HEK293 (cell line): ENCODE measurements around the gene ING4.
A peak's percentile ranks its signal among the peaks of the same experiment; 100 is the strongest.

Experiments
- MYNN ChIP-seq: fragments of 450-650 bp; formaldehyde crosslinking; IDR thresholded peaks from 2 replicates; pipeline ENCODE4 v1.5.1; 2016; ENCODE audit warnings: missing biosample characterization, missing genetic modification characterization, borderline replicate concordance
- SP7 ChIP-seq: fragments of 450-650 bp; formaldehyde crosslinking; IDR thresholded peaks from 2 replicates; pipeline ENCODE4 v1.5.1; 2016; ENCODE audit warnings: missing biosample characterization, missing genetic modification characterization
- TCF7L2 ChIP-seq: IDR thresholded peaks from 2 replicates; pipeline ENCODE4 v1.6.1; 2011; ENCODE audit warnings: low read depth, mild to moderate bottlenecking, inconsistent platforms, low read length, moderate library complexity, borderline replicate concordance
- YY1 ChIP-seq: fragments of 450-650 bp; formaldehyde crosslinking; IDR thresholded peaks from 2 replicates; pipeline ENCODE4 v1.5.1; 2018; ENCODE audit warnings: missing biosample characterization, missing genetic modification characterization
- ZBTB10 ChIP-seq: fragments of 450-650 bp; formaldehyde crosslinking; IDR thresholded peaks from 2 replicates; pipeline ENCODE4 v1.5.1; 2016; ENCODE audit warnings: missing biosample characterization, missing genetic modification characterization
- ZBTB21 ChIP-seq: fragments of 450-650 bp; formaldehyde crosslinking; IDR thresholded peaks from 2 replicates; pipeline ENCODE4 v1.5.1; 2017; ENCODE audit warnings: missing biosample characterization, missing genetic modification characterization
- ZEB2 ChIP-seq: fragments of 450-650 bp; formaldehyde crosslinking; IDR thresholded peaks from 2 replicates; pipeline ENCODE4 v1.5.1; 2016; ENCODE audit warnings: missing biosample characterization, missing genetic modification characterization
- ZFP41 ChIP-seq: fragments of 450-650 bp; formaldehyde crosslinking; IDR thresholded peaks from 2 replicates; pipeline ENCODE4 v1.5.1; 2016; ENCODE audit warnings: missing biosample characterization, missing genetic modification characterization, borderline replicate concordance
- ZIC2 ChIP-seq: fragments of 450-650 bp; formaldehyde crosslinking; IDR thresholded peaks from 2 replicates; pipeline ENCODE4 v1.5.1; 2016; ENCODE audit warnings: missing biosample characterization, missing genetic modification characterization
- ZNF112 ChIP-seq: fragments of 450-650 bp; formaldehyde crosslinking; IDR thresholded peaks from 2 replicates; pipeline ENCODE4 v1.5.0; 2017; ENCODE audit warnings: missing biosample characterization, missing genetic modification characterization
- ZNF114 ChIP-seq: fragments of 450-650 bp; formaldehyde crosslinking; IDR thresholded peaks from 2 replicates; pipeline ENCODE4 v1.5.0; 2017; ENCODE audit warnings: missing biosample characterization, missing genetic modification characterization
- ZNF132 ChIP-seq: fragments of 450-650 bp; formaldehyde crosslinking; IDR thresholded peaks from 2 replicates; pipeline ENCODE4 v1.5.1; 2017; ENCODE audit warnings: missing biosample characterization, missing genetic modification characterization, borderline replicate concordance
- ZNF146 ChIP-seq: fragments of 450-650 bp; formaldehyde crosslinking; IDR thresholded peaks from 2 replicates; pipeline ENCODE4 v1.5.1; 2016; ENCODE audit warnings: missing biosample characterization, missing genetic modification characterization
- ZNF211 ChIP-seq: fragments of 450-650 bp; formaldehyde crosslinking; IDR thresholded peaks from 2 replicates; pipeline ENCODE4 v1.5.1; 2016; ENCODE audit warnings: low read depth, missing biosample characterization, missing genetic modification characterization
- ZNF335 ChIP-seq: fragments of 450-650 bp; formaldehyde crosslinking; conservative IDR thresholded peaks from 2 replicates; pipeline ENCODE4 v1.5.1; 2016; ENCODE audit warnings: missing biosample characterization, missing genetic modification characterization
- ZNF501 ChIP-seq: fragments of 450-650 bp; formaldehyde crosslinking; IDR thresholded peaks from 2 replicates; pipeline ENCODE4 v1.5.1; 2016; ENCODE audit warnings: missing biosample characterization, missing genetic modification characterization
- ZNF513 ChIP-seq: fragments of 450-650 bp; IDR thresholded peaks from 2 replicates; pipeline ENCODE4 v1.5.1; 2018; ENCODE audit warnings: missing biosample characterization, missing genetic modification characterization
- ZNF560 ChIP-seq: fragments of 450-650 bp; formaldehyde crosslinking; IDR thresholded peaks from 2 replicates; pipeline ENCODE4 v1.5.1; 2017; ENCODE audit warnings: missing biosample characterization, missing genetic modification characterization, borderline replicate concordance
- ZNF623 ChIP-seq: fragments of 450-650 bp; formaldehyde crosslinking; IDR thresholded peaks from 2 replicates; pipeline ENCODE4 v1.5.1; 2016; ENCODE audit warnings: missing biosample characterization, missing genetic modification characterization
- ZNF654 ChIP-seq: fragments of 450-650 bp; formaldehyde crosslinking; IDR thresholded peaks from 2 replicates; pipeline ENCODE4 v1.5.1; 2016; ENCODE audit warnings: low read depth, missing biosample characterization, missing genetic modification characterization
- ZNF664 ChIP-seq: fragments of 450-650 bp; formaldehyde crosslinking; IDR thresholded peaks from 2 replicates; pipeline ENCODE4 v1.5.1; 2016; ENCODE audit warnings: missing biosample characterization, missing genetic modification characterization
- ZNF768 ChIP-seq: fragments of 450-650 bp; formaldehyde crosslinking; IDR thresholded peaks from 2 replicates; pipeline ENCODE4 v1.5.1; 2018; ENCODE audit warnings: missing biosample characterization, mild to moderate bottlenecking, missing genetic modification characterization
- ZNF776 ChIP-seq: fragments of 450-650 bp; formaldehyde crosslinking; IDR thresholded peaks from 2 replicates; pipeline ENCODE4 v1.5.0; 2017; ENCODE audit warnings: missing biosample characterization, missing genetic modification characterization, borderline replicate concordance
- ZSCAN4 ChIP-seq: fragments of 450-650 bp; formaldehyde crosslinking; IDR thresholded peaks from 2 replicates; pipeline ENCODE4 v1.5.1; 2017; ENCODE audit warnings: missing biosample characterization, missing genetic modification characterization
- ZXDB ChIP-seq: fragments of 450-650 bp; formaldehyde crosslinking; IDR thresholded peaks from 2 replicates; pipeline ENCODE4 v1.5.1; 2016; ENCODE audit warnings: missing biosample characterization, missing genetic modification characterization
- TF ChIP-seq, protein P1 (sequence below): fragments of 450-650 bp; formaldehyde crosslinking; IDR thresholded peaks from 2 replicates; pipeline ENCODE4 v1.5.1; 2017; ENCODE audit warnings: missing biosample characterization, missing genetic modification characterization
- TF ChIP-seq, protein P2 (sequence below): fragments of 450-650 bp; formaldehyde crosslinking; IDR thresholded peaks from 2 replicates; pipeline ENCODE4 v1.5.1; 2016; ENCODE audit warnings: missing biosample characterization, missing genetic modification characterization
- TF ChIP-seq, protein P3 (sequence below): fragments of 450-650 bp; formaldehyde crosslinking; IDR thresholded peaks from 2 replicates; pipeline ENCODE4 v1.5.1; 2016; ENCODE audit warnings: missing biosample characterization, missing genetic modification characterization, low read depth

ING4 gene

GRCh38 chr12:6662906-6663742, at the start of gene ING4 (continued):
- TF ChIP-seq ZNF654 (no peak), ZXDB (tag by site-specific recombination) (peak; percentile 99), YY1 (tag by site-specific recombination) (peak; percentile 94), ZNF776 (tag by site-specific recombination) (no peak), ZNF768 (tag by site-specific recombination) (no peak), ZNF664 (tag by site-specific recombination) (no peak), ZIC2 (peak; percentile 73), SP7 (peak; percentile 92), ZNF335 (tag by site-specific recombination) (peak; percentile 92), ZFP41 (tag by site-specific recombination) (no peak), ZNF112 (tag by site-specific recombination) (no peak), ZNF132 (no peak), ZNF623 (tag by site-specific recombination) (peak; percentile 42; the same call in 1 of the 2 replicates), ZSCAN4 (tag by site-specific recombination) (0 out of 2 replicates have a peak, but pooled peaks have one; percentile 7), TCF7L2 (no peak), ZNF560 (tag by site-specific recombination) (no peak), ZNF513 (tag by site-specific recombination) (no peak), ZNF211 (tag by site-specific recombination) (no peak), ZNF146 (peak; percentile 82), ZNF114 (tag by site-specific recombination) (no peak), ZBTB10 (tag by site-specific recombination) (peak; percentile 99), ZBTB21 (tag by site-specific recombination) (peak; percentile 100), ZNF501 (tag by site-specific recombination) (peak; percentile 75), MYNN (tag by site-specific recombination) (no peak), ZEB2 (tag by site-specific recombination) (peak; percentile 92)
- TF ChIP-seq, protein P1, sequence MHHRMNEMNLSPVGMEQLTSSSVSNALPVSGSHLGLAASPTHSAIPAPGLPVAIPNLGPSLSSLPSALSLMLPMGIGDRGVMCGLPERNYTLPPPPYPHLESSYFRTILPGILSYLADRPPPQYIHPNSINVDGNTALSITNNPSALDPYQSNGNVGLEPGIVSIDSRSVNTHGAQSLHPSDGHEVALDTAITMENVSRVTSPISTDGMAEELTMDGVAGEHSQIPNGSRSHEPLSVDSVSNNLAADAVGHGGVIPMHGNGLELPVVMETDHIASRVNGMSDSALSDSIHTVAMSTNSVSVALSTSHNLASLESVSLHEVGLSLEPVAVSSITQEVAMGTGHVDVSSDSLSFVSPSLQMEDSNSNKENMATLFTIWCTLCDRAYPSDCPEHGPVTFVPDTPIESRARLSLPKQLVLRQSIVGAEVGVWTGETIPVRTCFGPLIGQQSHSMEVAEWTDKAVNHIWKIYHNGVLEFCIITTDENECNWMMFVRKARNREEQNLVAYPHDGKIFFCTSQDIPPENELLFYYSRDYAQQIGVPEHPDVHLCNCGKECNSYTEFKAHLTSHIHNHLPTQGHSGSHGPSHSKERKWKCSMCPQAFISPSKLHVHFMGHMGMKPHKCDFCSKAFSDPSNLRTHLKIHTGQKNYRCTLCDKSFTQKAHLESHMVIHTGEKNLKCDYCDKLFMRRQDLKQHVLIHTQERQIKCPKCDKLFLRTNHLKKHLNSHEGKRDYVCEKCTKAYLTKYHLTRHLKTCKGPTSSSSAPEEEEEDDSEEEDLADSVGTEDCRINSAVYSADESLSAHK (tag by site-specific recombination) = peak; percentile 55; the same call in 1 of the 2 replicates
- TF ChIP-seq, protein P2, sequence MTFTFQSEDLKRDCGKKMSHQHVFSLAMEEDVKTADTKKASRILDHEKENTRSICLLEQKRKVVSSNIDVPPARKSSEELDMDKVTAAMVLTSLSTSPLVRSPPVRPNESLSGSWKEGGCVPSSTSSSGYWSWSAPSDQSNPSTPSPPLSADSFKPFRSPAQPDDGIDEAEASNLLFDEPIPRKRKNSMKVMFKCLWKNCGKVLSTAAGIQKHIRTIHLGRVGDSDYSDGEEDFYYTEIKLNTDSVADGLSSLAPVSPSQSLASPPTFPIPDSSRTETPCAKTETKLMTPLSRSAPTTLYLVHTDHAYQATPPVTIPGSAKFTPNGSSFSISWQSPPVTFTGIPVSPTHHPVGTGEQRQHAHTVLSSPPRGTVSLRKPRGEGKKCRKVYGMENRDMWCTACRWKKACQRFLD (tag by site-specific recombination) = no peak
- TF ChIP-seq, protein P3, sequence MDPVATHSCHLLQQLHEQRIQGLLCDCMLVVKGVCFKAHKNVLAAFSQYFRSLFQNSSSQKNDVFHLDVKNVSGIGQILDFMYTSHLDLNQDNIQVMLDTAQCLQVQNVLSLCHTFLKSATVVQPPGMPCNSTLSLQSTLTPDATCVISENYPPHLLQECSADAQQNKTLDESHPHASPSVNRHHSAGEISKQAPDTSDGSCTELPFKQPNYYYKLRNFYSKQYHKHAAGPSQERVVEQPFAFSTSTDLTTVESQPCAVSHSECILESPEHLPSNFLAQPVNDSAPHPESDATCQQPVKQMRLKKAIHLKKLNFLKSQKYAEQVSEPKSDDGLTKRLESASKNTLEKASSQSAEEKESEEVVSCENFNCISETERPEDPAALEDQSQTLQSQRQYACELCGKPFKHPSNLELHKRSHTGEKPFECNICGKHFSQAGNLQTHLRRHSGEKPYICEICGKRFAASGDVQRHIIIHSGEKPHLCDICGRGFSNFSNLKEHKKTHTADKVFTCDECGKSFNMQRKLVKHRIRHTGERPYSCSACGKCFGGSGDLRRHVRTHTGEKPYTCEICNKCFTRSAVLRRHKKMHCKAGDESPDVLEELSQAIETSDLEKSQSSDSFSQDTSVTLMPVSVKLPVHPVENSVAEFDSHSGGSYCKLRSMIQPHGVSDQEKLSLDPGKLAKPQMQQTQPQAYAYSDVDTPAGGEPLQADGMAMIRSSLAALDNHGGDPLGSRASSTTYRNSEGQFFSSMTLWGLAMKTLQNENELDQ (tag by site-specific recombination) = no peak
